HepG2 (cell line): Measurements from ENCODE around the gene ANKRD29. TPM values are rescaled to one million over a fixed set of nuclear protein-coding genes. Genes with fewer than 3 reads are reported as not detected.

Experiments used
- ATAC-seq: fragments of 200-7000 bp; cut with Tn5 transposase; 3 replicates; pipeline ENCODE4 v1.9.1; 2020; ENCODE audit warnings: mild to moderate bottlenecking, moderate library complexity
- BruUV-seq: library from RNA; stranded (reverse); fragments of 400-500 nt; replicated peaks from 2 replicates; lab custom pipeline; 2021; lab: Mats Ljungman, UMichigan
- CTCF ChIA-PET: fragments of 300-600 bp; formaldehyde crosslinking; extraction: SDS; loops from one replicate; lab custom pipeline; 2021; ENCODE audit warnings: low total read pairs, inconsistent platforms, low intra/inter-chr PET ratio; lab: Yijun Ruan, JAX
- POLR2A ChIA-PET: fragments of 350-600 bp; sonication (Branson Sonifier 250); formaldehyde crosslinking; loops from one replicate; lab custom pipeline; 2020; ENCODE audit warnings: antibody characterized with exemption, inconsistent platforms; lab: Yijun Ruan, JAX
- DNase-seq: peaks from one replicate; pipeline ENCODE4 v3.0.0-alpha.2; 2015; ENCODE audit warnings: low spot score
- FAIRE-seq: peaks from 3 replicates; lab custom pipeline; 2011; peaks lifted over from hg19 to GRCh38; lab: Jason Lieb, UNC
- H2AFZ ChIP-seq: one replicate; pipeline ENCODE4 v1.6.1; 2011; ENCODE audit warnings: low read length, inconsistent platforms
- H3K27ac ChIP-seq: fragments of 300-600 bp; 3 replicates; pipeline ENCODE4 v1.8.0; 2011; ENCODE audit warnings: mixed run types, mild to moderate bottlenecking, mixed read lengths, low read length, inconsistent platforms; ENCODE audit not compliant: insufficient read depth; ENCODE audit errors: extremely low read length
- H3K27me3 ChIP-seq, 2 experiments: fragments of 200-600 bp in 1 of 2; 2 replicates in 1 of 2; 3 replicates in 1 of 2; pipeline versions ENCODE4 v1.6.0 to v1.8.0; 2011; ENCODE audit warnings: low read length in 2 of 2, mild to moderate bottlenecking in 2 of 2, moderate library complexity in 2 of 2, inconsistent platforms in 1 of 2; ENCODE audit not compliant: insufficient read depth in 2 of 2, control insufficient read depth in 1 of 2
- H3K36me3 ChIP-seq, 2 experiments: fragments of 200-600 bp in 1 of 2; replicated peaks in 1 of 2; 2 replicates in 1 of 2; 3 replicates in 1 of 2; pipeline versions ENCODE4 v1.5.1 to v1.8.0; 2011; ENCODE audit warnings: low read length in 2 of 2, inconsistent platforms in 1 of 2; ENCODE audit not compliant: insufficient read depth in 2 of 2, control insufficient read depth in 1 of 2
- H3K4me1 ChIP-seq: 2 replicates; pipeline ENCODE4 v1.5.1; 2012; ENCODE audit warnings: low read length, inconsistent platforms; ENCODE audit not compliant: insufficient read depth
- H3K4me2 ChIP-seq: 2 replicates; pipeline ENCODE4 v1.6.0; 2011; ENCODE audit warnings: low read depth, low read length, inconsistent platforms
- H3K4me3 ChIP-seq, 3 experiments: fragments of 200-600 bp in 1 of 3; sonication (generic), shearing (Covaris generic) in 1 of 3; replicated peaks in 1 of 3; 2 replicates each; pipeline ENCODE4 v1.5.1; 2011 to 2016; ENCODE audit warnings: low read length in 3 of 3, inconsistent platforms in 2 of 3, low read depth in 2 of 3, mild to moderate bottlenecking in 2 of 3, control low read depth in 1 of 3, mixed read lengths in 1 of 3; ENCODE audit not compliant: insufficient read depth in 1 of 3
- H3K79me2 ChIP-seq: one replicate; pipeline ENCODE4 v1.6.1; 2011; ENCODE audit warnings: low read length, inconsistent platforms; ENCODE audit not compliant: insufficient read depth
- H3K9ac ChIP-seq: 2 replicates; pipeline ENCODE4 v1.6.0; 2011; ENCODE audit warnings: mild to moderate bottlenecking, low read depth, low read length, inconsistent platforms; ENCODE audit not compliant: insufficient read depth
- H3K9me3 ChIP-seq: 2 replicates; pipeline ENCODE4 v1.5.1; 2012; ENCODE audit warnings: mild to moderate bottlenecking, low read length
- H4K20me1 ChIP-seq: 2 replicates; pipeline ENCODE4 v1.6.0; 2011; ENCODE audit warnings: inconsistent platforms, mild to moderate bottlenecking, low read length, moderate library complexity; ENCODE audit not compliant: insufficient read depth
- ATAD3A ChIP-seq: sonication (generic); formaldehyde crosslinking; IDR thresholded peaks from 2 replicates; pipeline ENCODE4 v1.4.0; 2020; ENCODE audit warnings: missing genetic modification reagents
- ATF5 ChIP-seq: sonication (generic); formaldehyde crosslinking; IDR thresholded peaks from 2 replicates; pipeline ENCODE4 v1.4.0; 2020; ENCODE audit warnings: mild to moderate bottlenecking, low read depth, missing genetic modification reagents
- BCL3 ChIP-seq: sonication (generic); formaldehyde crosslinking; IDR thresholded peaks from 2 replicates; pipeline ENCODE4 v1.5.1; 2020; ENCODE audit warnings: mild to moderate bottlenecking, missing genetic modification reagents, moderate library complexity
- MBD4 ChIP-seq: IDR thresholded peaks from 2 replicates; pipeline ENCODE4 v1.6.1; 2012; ENCODE audit warnings: low read length, inconsistent platforms, borderline replicate concordance
- NCOA2 ChIP-seq: sonication (generic); formaldehyde crosslinking; IDR thresholded peaks from 2 replicates; pipeline ENCODE4 v1.8.0; 2022; ENCODE audit warnings: inconsistent platforms
- NRL ChIP-seq: sonication (generic); formaldehyde crosslinking; IDR thresholded peaks from 2 replicates; pipeline ENCODE4 v1.5.0; 2020; ENCODE audit warnings: missing genetic modification reagents, mild to moderate bottlenecking, moderate library complexity, borderline replicate concordance
- SP1 ChIP-seq, 2 experiments: fragments of 450-650 bp in 1 of 2; sonication (generic) in 1 of 2; formaldehyde crosslinking in 1 of 2; IDR thresholded peaks; 2 replicates each; pipeline versions ENCODE4 v1.4.0 to v1.6.1; 2016 to 2020; ENCODE audit warnings: missing genetic modification reagents in 1 of 2
- TBL1XR1 ChIP-seq: fragments of 150-350 bp; IDR thresholded peaks from 2 replicates; pipeline ENCODE4 v1.6.1; 2014; ENCODE audit warnings: borderline replicate concordance, low read length; ENCODE audit not compliant: partially characterized antibody
- ZBTB43 ChIP-seq: sonication (generic); formaldehyde crosslinking; conservative IDR thresholded peaks from 2 replicates; pipeline ENCODE4 v1.4.0; 2020; ENCODE audit warnings: missing genetic modification reagents
- ZNF512B ChIP-seq: sonication (generic); formaldehyde crosslinking; IDR thresholded peaks from 2 replicates; pipeline ENCODE4 v1.5.1; 2020; ENCODE audit warnings: missing genetic modification reagents, mild to moderate bottlenecking, borderline replicate concordance
- ZNF776 ChIP-seq: sonication (generic); formaldehyde crosslinking; IDR thresholded peaks from 2 replicates; pipeline ENCODE4 v1.4.0; 2020; ENCODE audit warnings: mild to moderate bottlenecking, missing genetic modification reagents
- WGBS: methylation state at CpG from one replicate; pipeline ENCODE4 v1.1.6; 2017; ENCODE audit warnings: low lambda C conversion rate; 5-methylcytosine and 5-hydroxymethylcytosine counted together
- in situ Hi-C: cut with HindIII; loops from 2 replicates; pipeline ENCODE4 v1.10.0; 2017; ENCODE audit warnings: low pct_unique_long_range_greater_than_20kb; ENCODE audit not compliant: extremely low pct_ligation_motif_present
- intact Hi-C: fragments of 100-400 bp; cut with micrococcal nuclease; formaldehyde crosslinking; loops from one replicate; pipeline ENCODE4 v1.10.0; 2022; ENCODE audit not compliant: unreplicated experiment
- polyA plus RNA-seq, 8 experiments: library from polyadenylated mRNA; depleted of rRNA in 3 of 8; stranded (reverse) in 7 of 8; unstranded in 1 of 8; fragments of >200 nt; fragmentation: Illumina TruSeq in 4 of 8; extraction: Trizol in 4 of 8; gene quantifications; 2 replicates each; pipeline versions ENCODE4 v1.2.1 to v1.2.3, GENCODE V29; 2011 to 2016; ENCODE audit warnings: low read depth in 4 of 8, missing spikeins in 1 of 8, mixed read lengths in 1 of 8; ENCODE audit not compliant: insufficient read depth in 1 of 8
- total RNA-seq, 5 experiments: library from RNA; depleted of rRNA; stranded (reverse); fragments of >200 nt; fragmentation: Illumina TruSeq; extraction: Trizol; gene quantifications; 2 replicates each; pipeline ENCODE4 v1.2.3, GENCODE V29; 2016; ENCODE audit warnings: low read depth in 1 of 5

Gene ANKRD29
- total and polyA plus RNA-seq, 2 of the 13 experiments (the other 11 are each of a cell fraction or from before 2014, with no cell fraction given) = not detected

GRCh38 chr18:23593720-23594119, 69.0 kb downstream of the ANKRD29 start (continued):
- no peak for TF ChIP-seq BCL3 (CRISPR knock-in tag)
- TF ChIP-seq MBD4 = no peak
- no peak for TF ChIP-seq ATF5 (CRISPR knock-in tag)
- TF ChIP-seq ATAD3A = no peak
- no peak for TF ChIP-seq NCOA2 (CRISPR knock-in tag)
- TF ChIP-seq NRL (CRISPR knock-in tag) = no peak
- TF ChIP-seq ZNF512B (CRISPR knock-in tag) = no peak
- TF ChIP-seq ZNF776 = no peak

GRCh38 chr18:23592911-23593310, 69.8 kb downstream of the ANKRD29 start:
- Histone ChIP-seq H3K4me1 (peaks cover 16% of the 10 kb centered on the region), H3K9ac (no peak overlapping the region), H3K27me3 (no peaks in the 10 kb centered on the region), H3K27ac (no peak overlapping the region), H3K4me2 (no peak overlapping the region), H3K36me3 (no peaks in the 10 kb centered on the region), H4K20me1 (no peaks in the 10 kb centered on the region), H3K4me3 (no peak overlapping the region), H2AFZ (no peak overlapping the region), H3K9me3 (no peaks in the 10 kb centered on the region), H3K79me2 (no peaks in the 10 kb centered on the region)
- in situ Hi-C loops = no loop called here
- ATAC-seq (no peak), FAIRE-seq (no peak), DNase-seq (no peak)
- TF ChIP-seq ZBTB43 (CRISPR knock-in tag) (no peak), TBL1XR1 (no peak), SP1 (IDR thresholded peaks at IDR 0.05) (no peak), SP1 (CRISPR knock-in tag; IDR thresholded peaks at IDR 0.05) (no peak)
- ChIA-PET POLR2A (no interaction called here), CTCF (no interaction called here)
- WGBS = 22% methylated on average over 2 of the region's 2 CpGs
- intact Hi-C loops = no loop called here
- BruUV-seq = no TSS peak
